NCI-H1048 (cell line): ENCODE data around the gene GRIK1.

Experiments
- DNase-seq: peaks from one replicate; lab custom pipeline; 2025; lab: John Stamatoyannopoulos, UW

The GRIK1 gene

DNA sequence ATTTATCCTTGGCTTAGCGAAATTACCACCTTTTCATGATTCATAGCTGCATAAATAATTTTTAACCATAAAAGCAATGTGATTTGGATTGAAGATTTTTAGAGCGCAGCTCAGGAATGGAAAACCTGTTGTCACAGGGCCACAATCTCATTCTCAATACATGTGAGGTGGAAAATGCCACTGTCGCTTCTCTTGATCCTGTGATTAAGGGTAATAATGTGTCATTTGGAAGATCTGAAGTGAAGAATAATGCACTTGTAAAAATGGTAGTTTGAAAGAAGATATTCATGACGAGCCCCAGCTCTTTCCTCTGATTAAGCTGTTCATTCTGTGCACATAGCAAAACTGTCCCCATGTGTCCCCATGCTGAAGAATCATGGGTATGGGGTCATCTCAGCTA is 410.7 kb downstream of the GRIK1 start:
- no peak for DNase-seq

DNA sequence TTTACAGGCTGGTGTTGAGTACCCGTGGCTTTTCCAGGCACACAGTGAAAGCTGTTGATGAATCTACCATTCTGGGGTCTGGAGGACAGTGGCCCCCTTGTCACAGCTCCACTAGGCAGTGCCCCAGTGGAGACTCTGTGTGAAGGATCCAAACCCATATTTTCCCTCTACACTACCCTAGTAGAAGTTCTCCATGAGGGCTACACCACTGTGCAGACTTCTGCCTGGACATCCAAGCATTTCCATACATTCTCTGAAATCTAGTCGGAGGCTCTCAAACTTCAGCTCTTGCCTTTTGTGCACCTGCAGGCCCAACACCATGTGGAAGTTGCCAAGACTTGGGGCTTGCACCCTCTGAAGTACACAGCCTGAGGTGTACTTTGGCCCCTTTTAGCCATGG is 413.3 kb downstream of the GRIK1 start:
- DNase-seq = no peak

DNA sequence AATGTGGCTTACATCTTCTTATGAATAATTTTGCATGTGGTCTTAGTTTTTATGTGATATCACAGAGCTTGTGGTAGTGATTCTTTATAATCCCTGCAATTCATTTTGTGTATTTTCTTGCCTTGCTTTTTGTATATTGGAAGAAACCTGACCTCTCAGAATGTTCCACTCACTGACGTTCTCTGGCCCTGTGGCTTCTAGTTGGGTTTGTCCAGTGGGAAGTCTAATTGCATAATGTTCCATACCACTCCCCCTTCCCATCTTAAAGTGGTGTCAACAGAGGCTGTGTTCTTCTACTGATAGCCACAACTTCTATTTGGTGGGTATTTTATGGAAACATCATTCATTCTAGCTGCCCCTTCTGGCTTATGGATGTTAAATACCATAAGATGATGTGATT is 415.7 kb downstream of the GRIK1 start:
- no peak for DNase-seq

DNA sequence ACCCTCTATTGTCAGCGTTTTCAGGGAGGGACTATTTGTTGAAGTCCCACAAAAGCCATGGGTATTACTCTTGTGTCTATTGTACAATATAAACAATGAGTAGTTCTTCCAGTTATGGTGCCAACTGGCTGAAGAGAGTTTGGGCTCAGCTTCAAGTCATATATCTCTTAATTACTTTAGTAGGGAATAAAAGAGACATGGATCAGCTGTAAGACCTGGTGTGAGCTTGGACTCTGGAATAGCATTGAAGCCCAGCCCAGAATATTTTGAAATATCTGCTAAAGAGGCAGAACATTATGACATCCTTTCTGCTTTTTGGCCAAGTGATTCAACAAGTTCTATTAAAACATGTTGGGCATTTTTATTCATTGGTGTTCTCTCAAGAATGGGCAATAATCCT is 416.1 kb downstream of the GRIK1 start:
- DNase-seq = no peak

DNA sequence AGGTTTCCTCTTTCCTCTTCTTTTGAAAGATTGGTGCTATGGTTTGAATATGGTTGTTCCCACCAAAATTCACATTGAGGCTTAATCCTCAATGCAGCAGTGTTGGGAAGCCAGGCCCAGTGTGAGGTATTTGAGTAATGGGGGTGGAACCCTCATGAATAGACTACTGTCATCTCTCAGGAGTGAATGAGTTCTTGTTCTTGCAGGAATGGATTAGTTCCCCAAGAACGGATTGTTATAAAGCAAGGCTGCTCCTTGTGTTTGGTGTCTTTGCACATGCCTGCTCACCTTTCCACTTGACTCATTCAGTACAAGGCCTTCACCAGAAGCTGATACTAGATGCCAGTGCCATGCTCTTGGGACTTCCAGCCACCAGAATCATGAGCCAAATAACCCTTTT is 417.9 kb downstream of the GRIK1 start:
- no peak for DNase-seq

DNA sequence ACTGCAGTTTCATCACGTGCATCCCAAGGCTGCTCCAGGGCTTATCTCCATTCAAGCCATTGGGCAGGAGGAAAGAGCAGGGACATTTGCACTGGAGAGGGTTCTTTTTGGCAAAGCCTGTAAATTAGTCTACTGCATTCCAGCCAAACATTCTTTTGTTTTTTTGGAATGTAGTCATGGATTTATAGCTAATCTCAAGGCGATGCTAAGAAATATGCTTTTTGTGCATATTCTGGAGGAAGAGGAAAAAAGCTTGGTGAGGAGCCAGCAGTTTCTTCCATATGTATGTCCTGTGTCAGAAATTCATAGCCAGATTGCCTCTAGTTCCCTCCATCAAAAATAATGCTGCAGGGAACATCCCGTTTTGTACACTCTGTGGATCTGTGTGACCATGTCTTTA is 419.6 kb downstream of the GRIK1 start:
- no peak for DNase-seq

DNA sequence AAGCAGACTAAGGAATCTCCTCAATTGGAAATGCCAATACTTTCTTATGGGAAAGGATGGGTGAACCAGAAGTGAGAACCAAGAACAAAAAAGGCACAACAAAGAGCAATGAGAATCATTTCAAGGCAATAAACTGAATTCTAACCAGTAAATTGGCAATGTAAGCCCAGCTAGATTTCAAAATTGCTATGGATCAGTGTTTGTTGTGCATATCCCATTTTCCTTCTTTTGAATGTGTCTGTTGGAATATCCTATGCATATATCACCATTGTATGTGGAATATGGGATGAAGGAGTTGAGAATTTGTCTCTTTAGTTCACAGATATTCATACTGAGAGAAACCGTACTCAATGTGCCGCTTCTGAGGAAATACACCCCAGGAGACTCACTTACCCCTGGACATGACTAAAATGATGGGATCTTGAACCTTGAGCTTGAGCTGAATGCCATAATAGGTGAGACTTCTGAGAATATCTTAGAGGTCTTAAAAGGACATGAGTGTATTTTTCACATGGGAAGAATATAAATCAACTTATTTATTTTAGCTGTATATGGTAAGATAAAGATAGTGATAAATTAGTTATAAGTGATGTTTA is 425.0 kb downstream of the GRIK1 start:
- no peak for DNase-seq

DNA sequence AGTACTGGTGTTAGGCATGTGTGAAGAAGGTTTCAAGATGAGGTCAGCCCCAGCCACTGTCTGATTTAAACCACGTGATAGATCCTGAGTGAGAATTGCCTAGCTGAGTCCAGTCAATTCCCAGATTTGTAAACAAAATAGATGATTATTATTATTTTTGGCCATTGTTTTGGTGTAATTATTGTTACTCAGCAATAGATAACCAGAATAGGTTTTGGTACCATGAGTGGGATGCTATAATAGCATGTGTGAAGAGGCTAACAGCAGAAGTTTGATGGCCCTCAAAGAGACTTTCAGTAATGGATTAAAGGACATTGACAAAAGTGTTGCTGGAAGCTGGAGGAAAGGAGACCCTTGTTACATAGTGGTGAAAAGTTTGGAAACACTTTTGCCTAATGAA is 426.3 kb downstream of the GRIK1 start:
- DNase-seq = no peak

DNA sequence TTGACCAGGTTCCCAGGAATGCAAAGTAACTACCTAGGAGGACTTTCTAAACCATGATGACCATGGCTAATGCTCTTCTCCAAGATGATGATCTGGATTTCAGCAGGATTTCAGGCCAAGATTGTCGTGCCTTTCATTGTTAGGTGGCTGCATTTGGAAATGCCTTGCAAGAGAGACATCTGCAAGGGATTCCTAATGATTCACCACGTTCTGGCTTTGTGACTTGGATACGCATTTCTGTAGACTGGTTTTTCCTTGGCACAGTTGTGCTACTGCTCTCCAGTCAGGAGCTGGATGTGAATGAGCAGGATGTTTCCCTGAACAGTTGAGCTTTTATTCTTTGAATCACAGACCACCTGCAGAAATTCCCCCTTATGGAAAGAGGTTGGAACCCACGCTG is 428.7 kb downstream of the GRIK1 start:
- DNase-seq = no peak

DNA sequence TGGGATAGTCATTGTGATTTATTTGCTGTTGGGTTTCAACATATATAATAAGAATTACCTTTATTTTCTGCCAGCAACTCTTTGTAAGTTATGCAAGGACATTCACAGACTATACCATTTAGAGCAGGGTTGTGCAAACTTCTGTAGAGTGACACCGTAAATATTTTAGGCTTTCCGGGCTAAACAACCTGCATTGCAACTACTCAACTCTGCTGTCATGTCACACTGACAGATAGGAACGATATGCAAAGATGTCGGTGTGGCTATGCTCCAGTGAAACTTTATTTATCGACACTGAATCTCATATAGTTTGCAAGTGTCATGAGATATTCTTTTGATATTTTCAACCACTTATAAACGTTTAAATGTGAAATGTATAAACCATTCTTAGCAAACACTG is 430.7 kb downstream of the GRIK1 start:
- DNase-seq = no peak

DNA sequence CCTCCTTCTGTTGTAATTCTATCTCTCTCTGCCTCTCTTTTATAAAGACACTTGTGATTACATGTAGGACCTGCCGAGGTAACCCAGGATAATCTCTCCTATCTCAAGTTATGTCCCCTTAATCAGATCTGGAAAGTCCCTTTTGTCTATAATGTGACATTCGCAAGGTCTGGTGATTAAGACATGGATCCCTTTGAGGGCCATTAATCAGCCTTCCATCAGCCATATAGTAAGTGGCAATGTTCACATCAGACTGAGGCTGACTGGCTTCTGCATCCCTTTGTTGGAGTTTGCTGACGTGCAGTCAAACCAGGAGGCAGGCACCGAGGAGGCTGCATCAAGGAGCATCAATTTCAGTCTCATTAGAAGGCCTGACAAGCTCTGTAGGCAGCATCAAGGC is 431.5 kb downstream of the GRIK1 start:
- DNase-seq = no peak

DNA sequence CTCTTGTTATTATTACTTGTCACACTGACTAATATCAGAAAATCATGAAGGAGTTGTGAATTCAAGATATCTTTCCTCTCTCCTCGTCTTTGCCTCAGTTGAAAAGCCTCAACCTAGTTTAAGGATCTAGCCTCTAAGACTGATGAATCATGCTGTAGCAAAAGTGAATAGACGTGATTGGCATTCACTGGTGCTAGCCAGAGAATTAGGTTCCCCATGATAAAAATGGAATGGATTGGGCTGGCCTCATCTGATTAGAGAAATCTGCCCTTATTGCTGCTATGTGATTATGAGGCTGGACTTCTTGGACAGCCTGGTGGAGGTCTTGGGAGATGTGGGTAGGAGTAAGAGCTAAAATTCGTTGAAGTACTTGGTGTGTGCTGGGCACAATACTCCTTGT is 432.8 kb downstream of the GRIK1 start:
- no peak for DNase-seq

DNA sequence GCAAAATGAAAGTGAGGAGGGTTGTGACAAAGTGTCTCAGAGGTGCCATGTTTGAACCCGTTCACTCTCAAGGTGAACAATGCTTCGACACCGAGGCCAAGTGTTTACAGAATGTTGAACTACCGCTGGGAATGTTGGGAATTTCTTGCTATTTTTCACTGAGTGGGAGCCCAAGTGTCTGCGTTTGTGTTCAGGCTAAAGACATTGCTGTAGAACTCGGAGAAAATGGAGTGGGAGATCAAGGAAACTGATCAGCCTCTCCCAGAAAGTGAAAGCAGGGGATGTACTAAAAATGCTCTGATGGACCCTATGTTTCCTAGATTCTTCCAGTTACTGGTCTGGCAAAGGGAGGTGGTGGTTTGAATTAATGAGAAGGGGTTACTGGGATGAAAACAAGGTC is 433.6 kb downstream of the GRIK1 start:
- no peak for DNase-seq

DNA sequence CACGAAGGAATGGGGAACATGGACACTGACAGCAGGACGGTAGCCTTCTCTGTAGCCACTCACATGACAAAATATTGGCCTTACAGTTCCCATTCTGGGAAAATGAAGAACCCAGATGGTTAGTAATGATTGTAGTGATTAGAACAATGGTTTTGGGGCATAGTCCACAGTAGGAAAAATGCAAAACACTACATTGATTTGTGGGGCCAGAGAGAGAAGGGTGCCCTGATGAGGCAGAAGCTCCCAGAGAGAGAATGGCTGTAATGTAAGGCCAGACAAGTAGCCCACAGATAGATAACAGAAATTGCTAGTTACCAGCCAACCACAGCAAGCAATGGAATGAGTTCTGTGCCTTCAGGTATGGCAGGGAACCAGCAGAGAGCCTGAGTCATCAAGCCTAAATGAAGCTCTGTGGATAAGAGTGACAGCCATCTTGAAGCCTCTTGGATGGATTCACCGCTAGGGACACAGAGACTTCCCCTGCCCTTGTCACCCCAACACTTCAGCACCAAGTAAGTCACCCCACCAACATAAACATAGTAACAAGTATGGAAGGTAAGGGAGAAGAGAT is 435.0 kb downstream of the GRIK1 start:
- no peak for DNase-seq

DNA sequence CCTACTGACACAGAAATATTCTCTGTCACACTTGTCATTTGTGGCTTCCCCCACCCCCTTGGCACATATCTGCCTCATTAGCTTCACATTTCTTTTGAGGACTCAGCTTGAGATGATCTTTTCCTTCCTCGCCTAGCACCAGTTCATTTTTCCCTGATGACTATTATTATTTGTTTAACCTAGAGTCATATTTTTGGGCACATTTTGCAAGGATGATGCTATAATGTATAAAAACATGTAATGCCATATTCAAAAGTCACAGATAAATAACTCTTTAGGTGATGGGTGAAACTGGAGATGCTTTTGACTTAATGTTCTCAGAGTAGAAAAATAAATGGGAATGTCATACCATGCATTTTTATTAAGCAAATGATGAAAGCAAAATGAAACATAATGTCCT is 438.3 kb downstream of the GRIK1 start:
- DNase-seq = no peak

DNA sequence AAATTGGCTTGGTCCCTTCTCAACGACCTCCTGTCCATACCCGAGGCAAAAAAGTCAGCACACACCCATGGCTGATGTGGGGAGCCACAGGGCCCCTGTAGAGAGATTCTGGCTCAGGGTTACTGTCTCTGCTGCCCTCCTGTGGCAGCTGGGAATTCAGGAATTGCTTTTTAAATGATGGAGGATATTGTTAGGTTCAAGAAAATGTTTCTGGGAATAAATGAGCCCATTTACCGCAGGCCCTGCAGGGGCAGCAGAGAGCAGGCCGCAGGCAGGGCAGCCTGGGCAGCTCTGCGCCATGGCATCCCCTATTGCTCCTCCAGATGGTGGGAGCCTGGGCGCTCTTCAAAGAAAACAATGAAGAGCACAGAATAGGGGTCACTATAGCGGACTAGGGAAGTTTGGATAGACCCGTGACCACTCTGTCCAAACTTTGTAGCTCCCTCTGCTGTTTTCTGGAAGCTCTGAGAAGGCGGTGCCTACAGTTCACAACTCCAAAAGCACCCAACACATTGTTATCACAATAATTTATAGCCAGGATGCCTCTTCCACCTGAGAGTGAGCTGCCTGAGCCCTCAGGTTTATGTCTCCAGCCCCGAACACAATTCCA is 440.0 kb downstream of the GRIK1 start:
- DNase-seq = peak; percentile 44

DNA sequence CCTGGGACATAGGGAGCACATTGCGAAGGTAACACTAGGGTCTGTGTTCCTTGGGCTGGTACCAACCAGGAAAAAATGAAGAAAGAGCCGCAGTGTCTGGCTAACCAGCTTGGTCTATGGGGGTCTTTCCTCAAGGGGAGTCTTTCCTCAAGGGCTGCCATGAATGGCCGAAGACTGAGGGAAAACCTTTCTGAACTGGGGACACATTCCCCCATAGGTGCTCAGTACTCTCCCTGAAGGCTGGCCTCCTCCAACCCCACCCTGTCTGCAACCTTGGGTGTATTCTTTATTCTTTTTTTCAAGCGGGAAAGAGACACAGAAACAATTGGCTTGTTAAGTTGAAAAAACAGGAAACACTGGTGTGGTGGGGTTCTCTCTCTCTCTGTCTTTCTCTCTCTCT is 440.6 kb downstream of the GRIK1 start:
- DNase-seq = no peak

DNA sequence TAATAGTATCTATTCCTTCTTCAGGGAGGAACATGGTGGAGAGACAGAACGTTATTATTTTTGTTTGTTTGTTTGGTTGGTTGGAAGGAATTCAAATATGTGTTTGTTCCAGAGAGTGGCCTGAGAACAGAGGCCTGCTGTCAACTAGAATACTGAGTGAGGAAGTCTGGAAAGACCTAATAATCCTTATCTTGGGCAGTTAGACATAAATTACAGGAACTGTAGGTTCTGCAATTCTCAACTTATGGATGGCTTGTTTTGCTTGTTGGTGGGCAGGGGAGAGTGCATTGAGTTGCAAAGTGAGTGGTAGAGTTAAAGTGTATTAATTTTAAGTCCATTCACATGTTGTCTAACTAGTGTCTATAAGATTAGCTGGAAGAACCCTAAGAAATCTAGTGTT is 443.5 kb downstream of the GRIK1 start:
- DNase-seq = no peak

DNA sequence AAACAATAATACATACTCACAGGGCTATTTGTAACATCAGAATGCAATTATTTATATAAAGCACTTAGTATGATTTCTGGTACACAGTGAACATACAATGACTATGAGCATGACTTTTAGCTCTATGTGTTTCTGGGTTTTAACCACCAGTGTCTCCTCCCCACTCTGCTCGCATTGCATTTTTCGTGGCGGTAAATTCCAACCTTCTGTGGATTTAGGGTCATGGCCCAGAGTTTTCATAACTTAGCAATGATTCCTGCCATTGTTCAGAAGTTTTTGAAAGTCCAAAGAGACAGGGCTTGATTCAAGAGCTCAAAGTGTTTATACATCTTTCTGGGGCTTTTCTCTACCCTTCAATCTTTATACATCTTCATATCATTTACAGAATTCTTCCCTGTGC is 449.8 kb downstream of the GRIK1 start:
- DNase-seq = no peak

DNA sequence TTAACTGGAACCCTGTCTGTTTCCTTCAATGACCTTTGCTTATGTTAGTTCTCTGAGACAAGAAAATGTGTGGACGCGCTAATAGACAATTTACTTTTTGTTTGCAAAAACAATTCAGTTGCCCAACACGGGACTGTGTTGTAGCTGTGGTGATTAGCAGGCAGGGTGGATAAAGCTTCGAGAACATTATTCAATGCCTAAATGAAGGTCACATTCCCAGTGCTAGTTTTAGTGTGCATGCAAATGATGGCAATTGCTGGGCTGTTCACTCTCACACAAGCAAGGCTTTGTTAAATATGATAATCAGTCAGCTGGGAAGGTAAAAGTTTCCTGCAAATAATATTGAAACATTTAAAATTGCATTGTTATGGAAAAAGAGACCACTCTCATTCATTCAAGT is 452.6 kb downstream of the GRIK1 start:
- peak; percentile 73 for DNase-seq
